ENCODE results near the gene CRACDL. TPM values are rescaled to one million over a fixed set of nuclear protein-coding genes. Genes with fewer than 3 reads are reported as not detected.

Gene CRACDL
- total and polyA plus RNA-seq, 7 donors, result 0.36 to 8.8 (median 1.5) TPM

- intact Hi-C loops (cut with DNase I), result no loop called here
- no peaks in the 10 kb centered on the region for H3K27me3 ChIP-seq
- H3K36me3 ChIP-seq, result no peaks in the 10 kb centered on the region
- TF ChIP-seq, protein P1, sequence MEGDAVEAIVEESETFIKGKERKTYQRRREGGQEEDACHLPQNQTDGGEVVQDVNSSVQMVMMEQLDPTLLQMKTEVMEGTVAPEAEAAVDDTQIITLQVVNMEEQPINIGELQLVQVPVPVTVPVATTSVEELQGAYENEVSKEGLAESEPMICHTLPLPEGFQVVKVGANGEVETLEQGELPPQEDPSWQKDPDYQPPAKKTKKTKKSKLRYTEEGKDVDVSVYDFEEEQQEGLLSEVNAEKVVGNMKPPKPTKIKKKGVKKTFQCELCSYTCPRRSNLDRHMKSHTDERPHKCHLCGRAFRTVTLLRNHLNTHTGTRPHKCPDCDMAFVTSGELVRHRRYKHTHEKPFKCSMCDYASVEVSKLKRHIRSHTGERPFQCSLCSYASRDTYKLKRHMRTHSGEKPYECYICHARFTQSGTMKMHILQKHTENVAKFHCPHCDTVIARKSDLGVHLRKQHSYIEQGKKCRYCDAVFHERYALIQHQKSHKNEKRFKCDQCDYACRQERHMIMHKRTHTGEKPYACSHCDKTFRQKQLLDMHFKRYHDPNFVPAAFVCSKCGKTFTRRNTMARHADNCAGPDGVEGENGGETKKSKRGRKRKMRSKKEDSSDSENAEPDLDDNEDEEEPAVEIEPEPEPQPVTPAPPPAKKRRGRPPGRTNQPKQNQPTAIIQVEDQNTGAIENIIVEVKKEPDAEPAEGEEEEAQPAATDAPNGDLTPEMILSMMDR (IDR thresholded peaks at IDR 0.05), result no peak
- TF ChIP-seq EP300 (IDR thresholded peaks at IDR 0.05), result no peak
- no peaks in the 10 kb centered on the region for H3K4me1 ChIP-seq
- H3K27ac ChIP-seq, result peak overlapping the region in 2 of 4 donors; percentile 15 to 38
- H3K9me3 ChIP-seq, result no peaks in the 10 kb centered on the region
- 77 to 83% methylated on average over 13 of the region's 13 CpGs for WGBS, 2 donors
- H3K4me3 ChIP-seq, result no peak overlapping the region
- no peak for DNase-seq
Measured at GRCh38 chr2:98748292-98749065, 187.5 kb downstream of the CRACDL start.

- Histone ChIP-seq H3K4me1 (no peaks in the 10 kb centered on the region), H3K27ac (no peak overlapping the region), H3K4me3 (no peak overlapping the region), H3K9me3 (no peaks in the 10 kb centered on the region), H3K27me3 (no peaks in the 10 kb centered on the region), H3K36me3 (no peaks in the 10 kb centered on the region)
- WGBS, 2 donors, result 69 to 77% methylated on average over 8 of the region's 8 CpGs
- TF ChIP-seq, protein P1 (IDR thresholded peaks at IDR 0.05), result no peak
- TF ChIP-seq POLR2AphosphoS5 (IDR thresholded peaks at IDR 0.05) (no peak), POLR2A (IDR thresholded peaks at IDR 0.05) (no peak), EP300 (IDR thresholded peaks at IDR 0.05) (no peak)
- intact Hi-C loops (cut with DNase I), result no loop called here
- no peak for DNase-seq
Measured at GRCh38 chr2:98747888-98748287, 188.1 kb downstream of the CRACDL start.

GRCh38 chr2:98746426-98746825 lies 189.6 kb downstream of the CRACDL start:
- H3K27me3 ChIP-seq, result no peaks in the 10 kb centered on the region
- TF ChIP-seq POLR2A (IDR thresholded peaks at IDR 0.05) (no peak), POLR2AphosphoS5 (IDR thresholded peaks at IDR 0.05) (no peak), EP300 (IDR thresholded peaks at IDR 0.05) (no peak)
- TF ChIP-seq, protein P1 (IDR thresholded peaks at IDR 0.05), result no peak
- H3K4me3 ChIP-seq, result no peak overlapping the region
- H3K27ac ChIP-seq, result no peak overlapping the region
- no peaks in the 10 kb centered on the region for H3K9me3 ChIP-seq
- no peak for DNase-seq
- H3K36me3 ChIP-seq, result no peaks in the 10 kb centered on the region
- no peaks in the 10 kb centered on the region for H3K4me1 ChIP-seq
- intact Hi-C loops (cut with DNase I), result no loop called here

DNA sequence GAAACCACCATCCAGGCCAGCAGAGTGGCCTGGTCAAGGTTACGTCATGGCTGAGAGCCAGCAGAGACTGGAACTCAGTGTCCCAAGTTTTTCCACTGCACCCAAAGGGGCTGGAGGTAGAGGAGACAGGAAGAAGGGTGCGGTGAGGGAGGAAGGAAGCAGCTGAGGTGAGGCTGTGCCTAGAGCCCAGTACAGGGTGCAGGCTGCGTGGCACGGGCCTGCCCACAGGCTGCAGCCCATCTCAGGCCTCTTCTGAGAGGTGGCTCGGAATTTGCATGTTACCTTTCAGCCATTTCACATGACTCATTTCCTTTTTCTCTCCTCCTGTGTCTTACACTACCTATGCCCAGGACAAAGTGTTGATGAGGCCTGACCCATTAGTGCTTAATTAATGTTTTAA lies 191.4 kb downstream of the CRACDL start:
- Histone ChIP-seq H3K27me3 (no peaks in the 10 kb centered on the region), H3K4me3 (no peak overlapping the region), H3K27ac (no peak overlapping the region), H3K36me3 (no peaks in the 10 kb centered on the region), H3K4me1 (no peaks in the 10 kb centered on the region), H3K9me3 (no peaks in the 10 kb centered on the region)
- no peak for DNase-seq
- intact Hi-C loops (cut with DNase I), result no loop called here
- WGBS, 2 donors, result 87 to 91% methylated on average over 5 of the region's 5 CpGs
- TF ChIP-seq, protein P1 (IDR thresholded peaks at IDR 0.05), result no peak
- no peak for TF ChIP-seq POLR2AphosphoS5 (IDR thresholded peaks at IDR 0.05)
- no peak for TF ChIP-seq EP300 (IDR thresholded peaks at IDR 0.05)
- no peak for TF ChIP-seq POLR2A (IDR thresholded peaks at IDR 0.05)

Small RNA genes within 50 kb of the gene (small RNA-seq; reads per million reads assigned to genes)
- gene RNU4-84P (0 reads per million in 3 donors), gene RNU7-46P (0 reads per million in 3 donors)

Other genes with a start within 250 kb of the CRACDL start
- 10 to 100 TPM in 3 of 4 donors, 1 to 10 TPM in 1; 9.5 to 28.2 (median 16.9) TPM for gene MGAT4A, start 205.1 kb downstream of the CRACDL start, total RNA-seq
- 10 to 100 TPM; 16.8 to 28.2 (median 24.5) TPM for gene MGAT4A, start 205.1 kb downstream of the CRACDL start, polyA plus RNA-seq
- not detected for gene C2orf15, start 205.5 kb upstream of the CRACDL start, total RNA-seq
- 1 to 10 TPM; 2.4 to 2.8 (median 2.5) TPM for gene C2orf15, start 205.5 kb upstream of the CRACDL start, polyA plus RNA-seq
- gene TSGA10, start 218.7 kb upstream of the CRACDL start, total RNA-seq, result 1 to 10 TPM; 1.4 to 8.4 (median 3.8) TPM
- 1 to 10 TPM; 1.8 to 2.5 (median 2.3) TPM for gene TSGA10, start 218.7 kb upstream of the CRACDL start, polyA plus RNA-seq
- gene LIPT1, start 218.7 kb upstream of the CRACDL start, total RNA-seq, result 1 to 10 TPM; 4.8 to 9.5 (median 7.4) TPM
- gene LIPT1, start 218.7 kb upstream of the CRACDL start, polyA plus RNA-seq, result 1 to 10 TPM; 3.9 to 9.0 (median 5.1) TPM
- 10 to 100 TPM; 18.3 to 30.9 (median 23.5) TPM for gene MITD1, start 244.8 kb upstream of the CRACDL start, total RNA-seq
- 10 to 100 TPM; 25.7 to 37.1 (median 31.8) TPM for gene MITD1, start 244.8 kb upstream of the CRACDL start, polyA plus RNA-seq
- 10 to 100 TPM; 36.4 to 40.5 (median 38.1) TPM for gene MRPL30, start 245.0 kb upstream of the CRACDL start, total RNA-seq
- 10 to 100 TPM; 21.0 to 29.4 (median 21.6) TPM for gene MRPL30, start 245.0 kb upstream of the CRACDL start, polyA plus RNA-seq